ENCODE results near the gene CCL8.

Gene CCL8

GRCh38 chr17:34283571-34283970 lies 35.7 kb upstream of the CCL8 start:
- Histone ChIP-seq H3K9me3 (replicated peaks in 1 of 2; ENCODE audit: control insufficient read depth in 2 of 2, insufficient read depth in 1 of 2, low read depth in 1 of 2, low read length in 2 of 2) (no peaks in the 10 kb centered on the region), H3K23ac (ENCODE audit: low read depth, low read length, poor library complexity) (no peak overlapping the region), H3K4me3 (ENCODE audit: low read length in 2 of 2) (no peak overlapping the region), H2AK5ac (ENCODE audit: low read depth, low read length) (no peak overlapping the region), H2AFZ (ENCODE audit: low read length) (no peak overlapping the region), H2BK15ac (ENCODE audit: low read length) (no peak overlapping the region), H2BK5ac (ENCODE audit: low read length) (no peak overlapping the region), H4K91ac (ENCODE audit: low read depth, low read length, poor library complexity) (no peak overlapping the region), H3K27me3 (ENCODE audit: control insufficient read depth in 3 of 3, insufficient read depth in 3 of 3, low read depth in 1 of 3, low read length in 3 of 3) (no peaks in the 10 kb centered on the region), H3K4me2 (ENCODE audit: insufficient read depth, low read length, poor library complexity, severe bottlenecking) (no peak overlapping the region), H3K4ac (ENCODE audit: low read length) (no peak overlapping the region), H3K14ac (ENCODE audit: low read length) (no peak overlapping the region), H3K36me3 (replicated peaks in 1 of 2; ENCODE audit: control insufficient read depth in 2 of 2, insufficient read depth in 2 of 2, low read length in 2 of 2) (no peaks in the 10 kb centered on the region), H4K8ac (ENCODE audit: low read depth, low read length) (no peak overlapping the region), H3K9ac (ENCODE audit: low read depth, low read length, poor library complexity) (no peak overlapping the region), H2BK12ac (ENCODE audit: low read length) (no peak overlapping the region), H3K79me1 (ENCODE audit: low read depth, low read length) (no peaks in the 10 kb centered on the region), H3K4me1 (ENCODE audit: control insufficient read depth in 2 of 2, insufficient read depth in 1 of 2, low read depth in 1 of 2, low read length in 2 of 2) (no peaks in the 10 kb centered on the region), H2BK120ac (ENCODE audit: low read depth, low read length) (no peak overlapping the region), H3K18ac (ENCODE audit: low read length) (no peak overlapping the region), H3K27ac (replicated peaks; ENCODE audit: low read length) (no peak overlapping the region)
- no CpG with 5 or more reads among the region's 6 CpGs for WGBS, 2 donors (ENCODE audit: extremely low coverage in 2 of 2, insufficient read length in 2 of 2, insufficient replicate concordance in 1 of 2)
- DNase-seq (ENCODE audit: low spot score) = no peak

- no peak within 1 kb of the TSS for H2BK5ac ChIP-seq (ENCODE audit: low read length)
- no peaks in the 10 kb centered on the region for H3K9me3 ChIP-seq (replicated peaks in 1 of 2; ENCODE audit: control insufficient read depth in 2 of 2, insufficient read depth in 1 of 2, low read depth in 1 of 2, low read length in 2 of 2)
- no peak within 1 kb of the TSS for H3K9ac ChIP-seq (ENCODE audit: low read depth, low read length, poor library complexity)
- no peak within 1 kb of the TSS for H3K14ac ChIP-seq (ENCODE audit: low read length)
- H3K23ac ChIP-seq (ENCODE audit: low read depth, low read length, poor library complexity) = no peak within 1 kb of the TSS
- H3K27ac ChIP-seq (replicated peaks; ENCODE audit: low read length) = no peak within 1 kb of the TSS
- H4K91ac ChIP-seq (ENCODE audit: low read depth, low read length, poor library complexity) = no peak within 1 kb of the TSS
- no peak within 1 kb of the TSS for H2BK12ac ChIP-seq (ENCODE audit: low read length)
- no peak within 1 kb of the TSS for H2AK5ac ChIP-seq (ENCODE audit: low read depth, low read length)
- H3K4me2 ChIP-seq (ENCODE audit: insufficient read depth, low read length, poor library complexity, severe bottlenecking) = no peak within 1 kb of the TSS
- H3K4ac ChIP-seq (ENCODE audit: low read length) = no peak within 1 kb of the TSS
- H4K8ac ChIP-seq (ENCODE audit: low read depth, low read length) = no peak within 1 kb of the TSS
- WGBS, 2 donors (ENCODE audit: extremely low coverage in 2 of 2, insufficient read length in 2 of 2, insufficient replicate concordance in 1 of 2) = no CpG with 5 or more reads among the region's 4 CpGs
- H3K27me3 ChIP-seq (ENCODE audit: control insufficient read depth in 3 of 3, insufficient read depth in 3 of 3, low read depth in 1 of 3, low read length in 3 of 3) = no peaks in the 10 kb centered on the region
- H2BK15ac ChIP-seq (ENCODE audit: low read length) = no peak within 1 kb of the TSS
- no peak within 1 kb of the TSS for H2BK120ac ChIP-seq (ENCODE audit: low read depth, low read length)
- no peaks in the 10 kb centered on the region for H3K79me1 ChIP-seq (ENCODE audit: low read depth, low read length)
- no peak for DNase-seq (ENCODE audit: low spot score)
- no peak within 1 kb of the TSS for H2AFZ ChIP-seq (ENCODE audit: low read length)
- H3K18ac ChIP-seq (ENCODE audit: low read length) = no peak within 1 kb of the TSS
- H3K4me1 ChIP-seq (ENCODE audit: control insufficient read depth in 2 of 2, insufficient read depth in 1 of 2, low read depth in 1 of 2, low read length in 2 of 2) = no peaks in the 10 kb centered on the region
- no peaks in the 10 kb centered on the region for H3K36me3 ChIP-seq (replicated peaks in 1 of 2; ENCODE audit: control insufficient read depth in 2 of 2, insufficient read depth in 2 of 2, low read length in 2 of 2)
- H3K4me3 ChIP-seq (ENCODE audit: low read length in 2 of 2) = no peak within 1 kb of the TSS
These were observed 33.9 kb upstream of the CCL8 start, which contains the start of gene CCL11 for GRCh38 chr17:34285286-34285792. Gene CCL11, plus strand, starts transcription at chr17:34285742. Its CDS starts 67 bp downstream, at chr17:34285809.

GRCh38 chr17:34287875-34288274 lies 31.4 kb upstream of the CCL8 start:
- H2AK5ac ChIP-seq (ENCODE audit: low read depth, low read length) = no peak overlapping the region
- no peak overlapping the region for H2BK15ac ChIP-seq (ENCODE audit: low read length)
- H3K4me2 ChIP-seq (ENCODE audit: insufficient read depth, low read length, poor library complexity, severe bottlenecking) = no peak overlapping the region
- no peak overlapping the region for H2AFZ ChIP-seq (ENCODE audit: low read length)
- H3K23ac ChIP-seq (ENCODE audit: low read depth, low read length, poor library complexity) = no peak overlapping the region
- no peak overlapping the region for H4K91ac ChIP-seq (ENCODE audit: low read depth, low read length, poor library complexity)
- H3K36me3 ChIP-seq (replicated peaks in 1 of 2; ENCODE audit: control insufficient read depth in 2 of 2, insufficient read depth in 2 of 2, low read length in 2 of 2) = no peaks in the 10 kb centered on the region
- no peaks in the 10 kb centered on the region for H3K9me3 ChIP-seq (replicated peaks in 1 of 2; ENCODE audit: control insufficient read depth in 2 of 2, insufficient read depth in 1 of 2, low read depth in 1 of 2, low read length in 2 of 2)
- H3K9ac ChIP-seq (ENCODE audit: low read depth, low read length, poor library complexity) = no peak overlapping the region
- no peak for DNase-seq (ENCODE audit: low spot score)
- H3K4me3 ChIP-seq (ENCODE audit: low read length in 2 of 2) = no peak overlapping the region
- no peaks in the 10 kb centered on the region for H3K27me3 ChIP-seq (ENCODE audit: control insufficient read depth in 3 of 3, insufficient read depth in 3 of 3, low read depth in 1 of 3, low read length in 3 of 3)
- H2BK5ac ChIP-seq (ENCODE audit: low read length) = no peak overlapping the region
- no CpG with 5 or more reads among the region's 2 CpGs for WGBS, 2 donors (ENCODE audit: extremely low coverage in 2 of 2, insufficient read length in 2 of 2, insufficient replicate concordance in 1 of 2)
- H2BK120ac ChIP-seq (ENCODE audit: low read depth, low read length) = no peak overlapping the region
- no peak overlapping the region for H2BK12ac ChIP-seq (ENCODE audit: low read length)
- H3K4me1 ChIP-seq (ENCODE audit: control insufficient read depth in 2 of 2, insufficient read depth in 1 of 2, low read depth in 1 of 2, low read length in 2 of 2) = no peaks in the 10 kb centered on the region
- no peak overlapping the region for H4K8ac ChIP-seq (ENCODE audit: low read depth, low read length)
- H3K27ac ChIP-seq (replicated peaks; ENCODE audit: low read length) = no peak overlapping the region
- no peak overlapping the region for H3K4ac ChIP-seq (ENCODE audit: low read length)
- H3K14ac ChIP-seq (ENCODE audit: low read length) = no peak overlapping the region
- H3K18ac ChIP-seq (ENCODE audit: low read length) = no peak overlapping the region
- H3K79me1 ChIP-seq (ENCODE audit: low read depth, low read length) = no peaks in the 10 kb centered on the region

- Histone ChIP-seq H3K14ac (ENCODE audit: low read length) (peak overlapping the region; percentile 21), H3K23ac (ENCODE audit: low read depth, low read length, poor library complexity) (no peak overlapping the region), H3K4ac (ENCODE audit: low read length) (no peak overlapping the region), H4K8ac (ENCODE audit: low read depth, low read length) (no peak overlapping the region), H3K36me3 (replicated peaks in 1 of 2; ENCODE audit: control insufficient read depth in 2 of 2, insufficient read depth in 2 of 2, low read length in 2 of 2) (no peaks in the 10 kb centered on the region), H2BK120ac (ENCODE audit: low read depth, low read length) (no peak overlapping the region), H2BK12ac (ENCODE audit: low read length) (no peak overlapping the region), H3K79me1 (ENCODE audit: low read depth, low read length) (no peaks in the 10 kb centered on the region), H3K4me2 (ENCODE audit: insufficient read depth, low read length, poor library complexity, severe bottlenecking) (no peak overlapping the region), H3K27me3 (ENCODE audit: control insufficient read depth in 3 of 3, insufficient read depth in 3 of 3, low read depth in 1 of 3, low read length in 3 of 3) (no peaks in the 10 kb centered on the region), H2BK15ac (ENCODE audit: low read length) (no peak overlapping the region), H3K9ac (ENCODE audit: low read depth, low read length, poor library complexity) (no peak overlapping the region), H3K27ac (replicated peaks; ENCODE audit: low read length) (no peak overlapping the region), H3K4me3 (ENCODE audit: low read length in 2 of 2) (no peak overlapping the region), H2AK5ac (ENCODE audit: low read depth, low read length) (no peak overlapping the region), H4K91ac (ENCODE audit: low read depth, low read length, poor library complexity) (no peak overlapping the region), H3K9me3 (replicated peaks in 1 of 2; ENCODE audit: control insufficient read depth in 2 of 2, insufficient read depth in 1 of 2, low read depth in 1 of 2, low read length in 2 of 2) (no peaks in the 10 kb centered on the region), H3K18ac (ENCODE audit: low read length) (no peak overlapping the region), H3K4me1 (ENCODE audit: control insufficient read depth in 2 of 2, insufficient read depth in 1 of 2, low read depth in 1 of 2, low read length in 2 of 2) (no peaks in the 10 kb centered on the region), H2AFZ (ENCODE audit: low read length) (no peak overlapping the region), H2BK5ac (ENCODE audit: low read length) (no peak overlapping the region)
- no peak for DNase-seq (ENCODE audit: low spot score)
- WGBS, 2 donors (ENCODE audit: extremely low coverage in 2 of 2, insufficient read length in 2 of 2, insufficient replicate concordance in 1 of 2) = no CpG with 5 or more reads among the region's 4 CpGs
These were observed 28.6 kb upstream of the CCL8 start for GRCh38 chr17:34290586-34290985.
